ENCODE data around the gene ANO6. TPM values are rescaled to one million over a fixed set of nuclear protein-coding genes. Genes with fewer than 3 reads are reported as not detected.
"Not testable (repeated sequence)": the region's sequence is repeated elsewhere in the genome, so short reads cannot be mapped to it uniquely, and the experiment has no call there.

Gene ANO6, protein sequence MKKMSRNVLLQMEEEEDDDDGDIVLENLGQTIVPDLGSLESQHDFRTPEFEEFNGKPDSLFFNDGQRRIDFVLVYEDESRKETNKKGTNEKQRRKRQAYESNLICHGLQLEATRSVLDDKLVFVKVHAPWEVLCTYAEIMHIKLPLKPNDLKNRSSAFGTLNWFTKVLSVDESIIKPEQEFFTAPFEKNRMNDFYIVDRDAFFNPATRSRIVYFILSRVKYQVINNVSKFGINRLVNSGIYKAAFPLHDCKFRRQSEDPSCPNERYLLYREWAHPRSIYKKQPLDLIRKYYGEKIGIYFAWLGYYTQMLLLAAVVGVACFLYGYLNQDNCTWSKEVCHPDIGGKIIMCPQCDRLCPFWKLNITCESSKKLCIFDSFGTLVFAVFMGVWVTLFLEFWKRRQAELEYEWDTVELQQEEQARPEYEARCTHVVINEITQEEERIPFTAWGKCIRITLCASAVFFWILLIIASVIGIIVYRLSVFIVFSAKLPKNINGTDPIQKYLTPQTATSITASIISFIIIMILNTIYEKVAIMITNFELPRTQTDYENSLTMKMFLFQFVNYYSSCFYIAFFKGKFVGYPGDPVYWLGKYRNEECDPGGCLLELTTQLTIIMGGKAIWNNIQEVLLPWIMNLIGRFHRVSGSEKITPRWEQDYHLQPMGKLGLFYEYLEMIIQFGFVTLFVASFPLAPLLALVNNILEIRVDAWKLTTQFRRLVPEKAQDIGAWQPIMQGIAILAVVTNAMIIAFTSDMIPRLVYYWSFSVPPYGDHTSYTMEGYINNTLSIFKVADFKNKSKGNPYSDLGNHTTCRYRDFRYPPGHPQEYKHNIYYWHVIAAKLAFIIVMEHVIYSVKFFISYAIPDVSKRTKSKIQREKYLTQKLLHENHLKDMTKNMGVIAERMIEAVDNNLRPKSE
- total RNA-seq, result 69.9 and 73.2 TPM in 2 replicates

DNA sequence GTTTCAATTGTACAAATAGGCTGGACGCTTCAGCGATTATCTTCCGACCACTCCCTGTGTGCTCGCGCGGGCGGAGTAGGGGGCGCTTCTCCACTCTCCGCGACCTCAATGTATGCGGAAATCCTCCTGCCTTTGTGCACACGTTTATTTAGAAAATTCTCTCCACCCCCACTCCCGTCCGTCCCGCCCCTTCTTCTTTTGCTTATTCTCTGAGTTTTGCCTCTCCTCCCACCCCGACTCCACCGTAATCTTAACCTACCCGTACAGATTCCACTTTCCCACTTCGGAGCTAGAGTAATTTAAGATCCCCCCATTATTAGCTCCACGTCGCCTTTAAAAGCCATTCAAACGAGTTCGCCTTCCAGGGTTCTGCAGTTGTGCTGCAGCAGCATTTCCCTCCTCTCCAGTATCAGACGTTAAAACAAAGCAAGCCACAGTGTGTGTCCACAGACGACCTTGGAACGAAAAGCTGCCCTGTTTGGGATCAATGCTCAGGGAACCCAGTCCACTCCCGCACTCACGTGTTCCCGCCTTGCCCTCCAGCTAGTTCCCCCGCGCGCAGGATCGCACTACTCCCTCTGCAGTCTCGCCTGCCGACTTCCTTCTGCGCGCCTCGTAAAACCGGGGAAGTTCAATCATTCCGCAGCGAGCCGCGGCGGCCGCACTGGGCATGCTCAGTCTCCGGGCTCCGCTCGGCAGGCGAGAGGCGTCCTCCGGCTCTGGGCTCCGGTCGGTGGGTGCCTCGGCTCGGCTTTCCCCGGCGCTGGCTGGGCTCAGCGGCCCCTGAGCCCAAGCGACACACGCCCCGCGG, at the start of gene ANO6:
ANO6 (plus strand) TSS at position 677 of the 811 bp plus-strand sequence. CDS start 227 bp downstream, outside the sequence.
- DNase-seq (ENCODE audit: low read depth), result no peak
- H3K27me3 ChIP-seq (ENCODE audit: control insufficient read depth, insufficient read depth, low read length), result no peaks in the 10 kb centered on the region
- no peaks in the 10 kb centered on the region for H3K36me3 ChIP-seq (ENCODE audit: control insufficient read depth, insufficient read depth, low read length)
- TF ChIP-seq, protein P1, sequence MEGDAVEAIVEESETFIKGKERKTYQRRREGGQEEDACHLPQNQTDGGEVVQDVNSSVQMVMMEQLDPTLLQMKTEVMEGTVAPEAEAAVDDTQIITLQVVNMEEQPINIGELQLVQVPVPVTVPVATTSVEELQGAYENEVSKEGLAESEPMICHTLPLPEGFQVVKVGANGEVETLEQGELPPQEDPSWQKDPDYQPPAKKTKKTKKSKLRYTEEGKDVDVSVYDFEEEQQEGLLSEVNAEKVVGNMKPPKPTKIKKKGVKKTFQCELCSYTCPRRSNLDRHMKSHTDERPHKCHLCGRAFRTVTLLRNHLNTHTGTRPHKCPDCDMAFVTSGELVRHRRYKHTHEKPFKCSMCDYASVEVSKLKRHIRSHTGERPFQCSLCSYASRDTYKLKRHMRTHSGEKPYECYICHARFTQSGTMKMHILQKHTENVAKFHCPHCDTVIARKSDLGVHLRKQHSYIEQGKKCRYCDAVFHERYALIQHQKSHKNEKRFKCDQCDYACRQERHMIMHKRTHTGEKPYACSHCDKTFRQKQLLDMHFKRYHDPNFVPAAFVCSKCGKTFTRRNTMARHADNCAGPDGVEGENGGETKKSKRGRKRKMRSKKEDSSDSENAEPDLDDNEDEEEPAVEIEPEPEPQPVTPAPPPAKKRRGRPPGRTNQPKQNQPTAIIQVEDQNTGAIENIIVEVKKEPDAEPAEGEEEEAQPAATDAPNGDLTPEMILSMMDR (IDR thresholded peaks at IDR 0.05; ENCODE audit: insufficient read depth, low read length, poor library complexity, severe bottlenecking), result peak; percentile 45
- H3K4me3 ChIP-seq (ENCODE audit: low read depth, low read length), result peak within 1 kb of the TSS; percentile 92

DNA sequence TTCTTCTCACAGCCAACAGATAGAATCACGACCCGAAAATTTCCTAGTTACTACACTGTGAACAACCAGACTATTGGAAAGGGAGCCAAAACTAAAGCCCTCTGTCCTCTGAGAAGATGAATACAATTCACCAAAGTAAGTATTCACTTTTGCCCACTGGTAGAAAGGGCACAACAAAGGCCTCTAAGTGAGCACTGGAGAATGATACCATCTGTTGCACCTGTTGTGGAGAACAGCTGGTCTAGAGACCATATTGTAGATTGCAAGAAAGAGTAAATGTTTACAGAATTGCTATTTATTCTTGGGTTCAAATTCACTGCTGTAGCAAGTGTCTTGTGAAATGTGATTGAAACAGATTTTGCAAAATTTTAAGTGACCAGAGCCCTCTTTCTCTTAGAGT, 46.9 kb upstream of the ANO6 start:
- DNase-seq (ENCODE audit: low read depth), result no peak
- Histone ChIP-seq H3K36me3 (ENCODE audit: control insufficient read depth, insufficient read depth, low read length) (no peaks in the 10 kb centered on the region), H3K4me3 (ENCODE audit: low read depth, low read length) (no peak overlapping the region), H3K27me3 (ENCODE audit: control insufficient read depth, insufficient read depth, low read length) (no peaks in the 10 kb centered on the region)
- TF ChIP-seq, protein P1 (IDR thresholded peaks at IDR 0.05; ENCODE audit: insufficient read depth, low read length, poor library complexity, severe bottlenecking), result no peak

DNA sequence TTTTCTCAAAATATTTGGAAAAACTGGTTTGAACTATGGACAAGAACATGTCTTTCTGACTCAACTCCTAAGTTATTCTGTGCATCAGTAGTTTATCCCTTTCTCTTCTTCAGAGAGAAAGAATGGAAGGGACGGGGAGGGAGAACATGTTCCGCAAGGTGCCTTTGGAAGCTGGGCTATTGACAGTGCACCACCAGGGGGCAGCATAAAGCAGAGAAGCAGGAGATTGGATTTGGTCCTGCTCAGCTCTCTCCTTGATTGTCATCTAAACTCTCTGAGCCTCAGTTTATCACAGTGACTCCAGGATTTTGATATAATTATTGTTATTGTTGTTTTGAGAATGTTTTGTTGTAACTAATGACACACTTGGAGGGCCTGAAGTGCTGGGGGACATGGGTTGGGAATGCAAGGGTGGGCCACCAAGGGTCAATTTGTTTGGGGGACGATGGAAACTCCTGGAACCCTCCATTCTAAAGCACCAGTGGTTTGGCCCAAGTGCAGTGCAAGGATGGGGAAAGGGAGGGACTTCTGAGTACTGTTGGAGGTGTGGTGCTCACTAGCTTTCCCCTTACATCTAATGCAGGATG, 45.3 kb upstream of the ANO6 start:
- no peaks in the 10 kb centered on the region for H3K36me3 ChIP-seq (ENCODE audit: control insufficient read depth, insufficient read depth, low read length)
- TF ChIP-seq, protein P1 (IDR thresholded peaks at IDR 0.05; ENCODE audit: insufficient read depth, low read length, poor library complexity, severe bottlenecking), result peak; percentile 84
- peak; percentile 32 for DNase-seq (ENCODE audit: low read depth)
- H3K27me3 ChIP-seq (ENCODE audit: control insufficient read depth, insufficient read depth, low read length), result no peaks in the 10 kb centered on the region
- no peak overlapping the region for H3K4me3 ChIP-seq (ENCODE audit: low read depth, low read length)

DNA sequence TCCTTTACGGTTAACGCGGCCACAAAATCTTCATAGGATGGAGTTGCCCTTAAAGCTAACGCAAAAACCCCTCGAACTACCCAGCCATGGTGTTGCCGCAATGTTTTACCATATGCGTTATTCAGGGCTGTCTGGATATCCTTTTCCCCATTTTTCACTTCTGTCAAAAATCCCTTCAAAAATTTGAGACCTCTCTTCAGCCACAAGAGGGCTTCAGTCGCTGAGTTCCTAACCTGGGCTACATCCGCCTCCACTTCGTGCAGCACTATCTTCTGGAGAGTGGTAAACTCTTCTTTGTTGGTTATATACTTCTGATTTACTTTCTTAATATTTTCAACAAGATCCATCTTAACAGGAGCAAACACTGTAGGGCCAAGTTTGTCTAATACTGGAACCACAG, 42.6 kb upstream of the ANO6 start:
- not testable (repeated sequence) for H3K4me3 ChIP-seq (ENCODE audit: low read depth, low read length); H3K27me3 ChIP-seq (ENCODE audit: control insufficient read depth, insufficient read depth, low read length); H3K36me3 ChIP-seq (ENCODE audit: control insufficient read depth, insufficient read depth, low read length); DNase-seq (ENCODE audit: low read depth)

DNA sequence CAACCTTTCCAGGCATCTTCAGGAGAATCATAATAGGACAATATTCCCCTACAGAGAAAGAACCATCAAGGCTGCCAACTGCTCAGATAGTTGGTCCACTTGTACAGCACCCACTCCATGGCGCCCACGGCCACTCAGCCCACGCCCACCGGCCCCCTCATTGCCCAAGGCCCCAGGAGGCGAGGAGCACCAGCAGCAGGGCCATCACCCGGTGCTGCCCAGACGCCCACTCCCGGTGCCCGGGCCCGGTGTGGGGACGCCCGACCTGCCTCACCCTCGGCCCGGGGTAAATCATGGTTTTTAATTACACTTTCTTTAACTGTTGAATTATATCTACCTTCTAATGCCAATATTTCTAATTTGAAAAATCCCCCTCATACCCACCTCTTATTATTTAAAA, 41.3 kb upstream of the ANO6 start:
- TF ChIP-seq, protein P1 (IDR thresholded peaks at IDR 0.05; ENCODE audit: insufficient read depth, low read length, poor library complexity, severe bottlenecking), result no peak
- no peaks in the 10 kb centered on the region for H3K27me3 ChIP-seq (ENCODE audit: control insufficient read depth, insufficient read depth, low read length)
- no peak overlapping the region for H3K4me3 ChIP-seq (ENCODE audit: low read depth, low read length)
- DNase-seq (ENCODE audit: low read depth), result no peak
- no peaks in the 10 kb centered on the region for H3K36me3 ChIP-seq (ENCODE audit: control insufficient read depth, insufficient read depth, low read length)
